Calu3 (cell line): ENCODE results near the gene CDK5RAP2. TPM values are rescaled to one million over a fixed set of nuclear protein-coding genes. Genes with fewer than 3 reads are reported as not detected.

ENCODE experiments used
- BruUV-seq: library from RNA; stranded (reverse); fragments of 400-500 nt; replicated peaks from 2 replicates; lab custom pipeline; 2021; lab: Mats Ljungman, UMichigan
- CTCF ChIA-PET: fragments of 300-600 bp; sonication (Branson Sonifier 250); formaldehyde crosslinking; loops from one replicate; lab custom pipeline; 2022; ENCODE audit warnings: antibody characterized with exemption; lab: Charles Lee
- DNase-seq: peaks from one replicate; pipeline ENCODE4 v3.0.0; 2022
- H3K27ac Mint-ChIP-seq: one replicate; pipeline ENCODE4 v1.8.0; 2022; ENCODE audit warnings: mixed read lengths; ENCODE audit not compliant: unreplicated experiment
- H3K27me3 Mint-ChIP-seq: one replicate; pipeline ENCODE4 v1.8.0; 2022; ENCODE audit warnings: mixed read lengths; ENCODE audit not compliant: unreplicated experiment
- H3K36me3 Mint-ChIP-seq: one replicate; pipeline ENCODE4 v1.8.0; 2022; ENCODE audit warnings: mild to moderate bottlenecking, moderate library complexity, mixed read lengths; ENCODE audit not compliant: insufficient read depth, unreplicated experiment
- H3K4me1 Mint-ChIP-seq: one replicate; pipeline ENCODE4 v1.8.0; 2022; ENCODE audit warnings: mild to moderate bottlenecking, low read depth, mixed read lengths; ENCODE audit not compliant: unreplicated experiment
- H3K4me3 Mint-ChIP-seq: one replicate; pipeline ENCODE4 v1.8.0; 2022; ENCODE audit warnings: mild to moderate bottlenecking, low read depth, moderate library complexity, mixed read lengths; ENCODE audit not compliant: unreplicated experiment
- H3K9me3 Mint-ChIP-seq: one replicate; pipeline ENCODE4 v1.8.0; 2022; ENCODE audit warnings: low read depth, mixed read lengths; ENCODE audit not compliant: unreplicated experiment
- intact Hi-C: fragments of 100-400 bp; cut with micrococcal nuclease; formaldehyde crosslinking; loops from one replicate; pipeline ENCODE4 v1.10.0; 2022; ENCODE audit not compliant: unreplicated experiment
- total RNA-seq: library from RNA; stranded (reverse); gene quantifications from 2 replicates; pipeline ENCODE4 v1.2.3, GENCODE V29; 2022
- TF ChIP-seq, protein P1 (sequence below): fragments of 200-600 bp; IDR thresholded peaks from one replicate; pipeline ENCODE4 v1.8.0; 2022; ENCODE audit warnings: antibody characterized with exemption; ENCODE audit not compliant: unreplicated experiment

CDK5RAP2 gene
- total RNA-seq, 1 experiment from 2014 or later = 40.7 TPM

DNA sequence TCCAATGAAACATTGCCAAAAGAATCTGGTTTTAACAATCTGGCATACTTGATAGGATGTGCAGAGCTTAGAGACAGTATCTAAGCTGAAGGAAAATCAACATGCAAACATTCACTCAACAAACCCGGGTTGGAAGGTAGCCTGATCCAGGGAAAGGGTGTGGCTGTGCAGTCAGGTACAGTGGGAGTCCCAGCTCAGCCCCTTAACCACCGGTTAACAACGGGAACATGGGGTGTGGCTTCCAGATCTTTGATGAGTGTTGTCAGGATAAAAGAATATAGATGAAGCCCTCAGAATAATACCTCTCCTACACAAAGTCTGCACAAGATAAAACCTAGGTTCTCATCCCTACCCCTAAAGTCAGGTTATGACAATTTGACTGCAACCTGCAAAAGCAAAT is 127.3 kb downstream of the CDK5RAP2 start:
- Mint-ChIP-seq H3K4me3 (no peak overlapping the region), H3K4me1 (no peaks in the 10 kb centered on the region), H3K27me3 (no peaks in the 10 kb centered on the region), H3K36me3 (peaks cover 4% of the 10 kb centered on the region), H3K27ac (no peak overlapping the region), H3K9me3 (no peaks in the 10 kb centered on the region)
- no peak for DNase-seq
- CTCF ChIA-PET = interaction anchor here (0.6 kb wide), 1 partner anchor 537 kb away, joined by 7 read pairs; no protein-coding TSS in a partner anchor
- TF ChIP-seq, protein P1, sequence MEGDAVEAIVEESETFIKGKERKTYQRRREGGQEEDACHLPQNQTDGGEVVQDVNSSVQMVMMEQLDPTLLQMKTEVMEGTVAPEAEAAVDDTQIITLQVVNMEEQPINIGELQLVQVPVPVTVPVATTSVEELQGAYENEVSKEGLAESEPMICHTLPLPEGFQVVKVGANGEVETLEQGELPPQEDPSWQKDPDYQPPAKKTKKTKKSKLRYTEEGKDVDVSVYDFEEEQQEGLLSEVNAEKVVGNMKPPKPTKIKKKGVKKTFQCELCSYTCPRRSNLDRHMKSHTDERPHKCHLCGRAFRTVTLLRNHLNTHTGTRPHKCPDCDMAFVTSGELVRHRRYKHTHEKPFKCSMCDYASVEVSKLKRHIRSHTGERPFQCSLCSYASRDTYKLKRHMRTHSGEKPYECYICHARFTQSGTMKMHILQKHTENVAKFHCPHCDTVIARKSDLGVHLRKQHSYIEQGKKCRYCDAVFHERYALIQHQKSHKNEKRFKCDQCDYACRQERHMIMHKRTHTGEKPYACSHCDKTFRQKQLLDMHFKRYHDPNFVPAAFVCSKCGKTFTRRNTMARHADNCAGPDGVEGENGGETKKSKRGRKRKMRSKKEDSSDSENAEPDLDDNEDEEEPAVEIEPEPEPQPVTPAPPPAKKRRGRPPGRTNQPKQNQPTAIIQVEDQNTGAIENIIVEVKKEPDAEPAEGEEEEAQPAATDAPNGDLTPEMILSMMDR = no peak
- BruUV-seq = no TSS peak
- intact Hi-C loops = no loop called here

- H3K4me1 Mint-ChIP-seq = peaks cover 9% of the 10 kb centered on the region
- no peak overlapping the region for H3K27ac Mint-ChIP-seq
- no TSS peak for BruUV-seq
- intact Hi-C loops = no loop called here
- TF ChIP-seq, protein P1 = no peak
- no peaks in the 10 kb centered on the region for H3K9me3 Mint-ChIP-seq
- no peaks in the 10 kb centered on the region for H3K27me3 Mint-ChIP-seq
- no peak for DNase-seq
- H3K36me3 Mint-ChIP-seq = peaks cover 4% of the 10 kb centered on the region
- no peak overlapping the region for H3K4me3 Mint-ChIP-seq
- CTCF ChIA-PET = no interaction called here
These were observed 129.1 kb downstream of the CDK5RAP2 start for GRCh38 chr9:120450916-120451315.

DNA sequence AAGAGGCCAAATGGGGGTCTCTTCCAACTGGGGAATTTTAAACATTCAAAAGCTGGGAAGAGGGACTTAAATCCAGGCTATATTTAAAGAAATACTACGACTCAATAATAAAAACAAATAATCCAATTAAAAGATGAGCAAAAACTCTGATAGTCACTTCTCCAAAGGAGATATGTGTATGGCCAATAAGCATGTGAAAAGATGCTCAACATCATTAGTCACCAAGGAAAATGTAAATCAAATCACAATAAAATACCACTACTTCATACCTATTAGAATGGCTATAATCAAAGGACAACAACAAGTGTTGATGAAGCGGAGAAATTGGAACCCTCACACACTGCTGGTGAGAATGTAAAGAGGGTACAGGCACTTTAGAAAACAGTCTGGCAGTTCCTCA is 130.4 kb downstream of the CDK5RAP2 start:
- intact Hi-C loops = no loop called here
- Mint-ChIP-seq H3K4me3 (no peak overlapping the region), H3K27me3 (no peaks in the 10 kb centered on the region), H3K9me3 (no peaks in the 10 kb centered on the region), H3K4me1 (peaks cover 9% of the 10 kb centered on the region), H3K36me3 (peaks cover 4% of the 10 kb centered on the region), H3K27ac (no peak overlapping the region)
- BruUV-seq = no TSS peak
- no peak for DNase-seq
- TF ChIP-seq, protein P1 = no peak
- CTCF ChIA-PET = no interaction called here

GRCh38 chr9:120447959-120448500 is 131.9 kb downstream of the CDK5RAP2 start:
- Mint-ChIP-seq H3K27ac (no peak overlapping the region), H3K4me3 (no peak overlapping the region), H3K36me3 (peaks cover 2% of the 10 kb centered on the region), H3K27me3 (no peaks in the 10 kb centered on the region), H3K9me3 (no peaks in the 10 kb centered on the region), H3K4me1 (peaks cover 9% of the 10 kb centered on the region)
- BruUV-seq = no TSS peak
- CTCF ChIA-PET = no interaction called here
- DNase-seq = no peak
- intact Hi-C loops = no loop called here
- TF ChIP-seq, protein P1 = no peak
